GM18873 (cell line): Measurements from ENCODE around the gene GLCE.
"Not testable (repeated sequence)": the region's sequence is repeated elsewhere in the genome, so short reads cannot be mapped to it uniquely, and the experiment has no call there.

Experiments used
- ATAC-seq: cut with Tn5 transposase; IDR thresholded peaks from one replicate; pipeline ENCODE4 v1.9.1; 2021; ENCODE audit warnings: mild to moderate bottlenecking, moderate library complexity, moderate number of reproducible peaks; ENCODE audit not compliant: unreplicated experiment, low FRiP score

Gene GLCE

GRCh38 chr15:69244798-69245197, 84.4 kb downstream of the GLCE start:
- ATAC-seq = no peak

- no peak for ATAC-seq
Observed at GRCh38 chr15:69253156-69253555, 92.7 kb downstream of the GLCE start.

- no peak for ATAC-seq
Observed at GRCh38 chr15:69265347-69265955, 105.0 kb downstream of the GLCE start.

GRCh38 chr15:69271217-69271616, 110.8 kb downstream of the GLCE start:
- ATAC-seq = no peak

GRCh38 chr15:69272139-69272538, 111.7 kb downstream of the GLCE start:
- no peak for ATAC-seq

- no peak for ATAC-seq
Observed at GRCh38 chr15:69272891-69273290, 112.5 kb downstream of the GLCE start.

- ATAC-seq = no peak
Observed at GRCh38 chr15:69275074-69275670, 114.7 kb downstream of the GLCE start.

- ATAC-seq = no peak
Observed at GRCh38 chr15:69275933-69276560, 115.6 kb downstream of the GLCE start.

GRCh38 chr15:69277316-69277715, 116.9 kb downstream of the GLCE start:
- ATAC-seq = no peak

GRCh38 chr15:69279636-69280035, 119.2 kb downstream of the GLCE start:
- ATAC-seq = no peak

GRCh38 chr15:69280783-69281182, 120.3 kb downstream of the GLCE start:
- ATAC-seq = no peak

- ATAC-seq = no peak
Observed at GRCh38 chr15:69282104-69282743, 121.8 kb downstream of the GLCE start.

GRCh38 chr15:69285834-69286233, 125.4 kb downstream of the GLCE start:
- no peak for ATAC-seq

GRCh38 chr15:69288011-69288410, 127.6 kb downstream of the GLCE start:
- ATAC-seq = no peak

GRCh38 chr15:69288531-69289341, 128.3 kb downstream of the GLCE start:
- no peak for ATAC-seq

GRCh38 chr15:69289342-69290146, 129.1 kb downstream of the GLCE start:
- no peak for ATAC-seq

- no peak for ATAC-seq
Observed at GRCh38 chr15:69290346-69291164, 130.1 kb downstream of the GLCE start.

GRCh38 chr15:69291651-69292050, 131.2 kb downstream of the GLCE start:
- not testable (repeated sequence) for ATAC-seq

GRCh38 chr15:69292826-69293420, 132.5 kb downstream of the GLCE start:
- ATAC-seq = no peak
